GM18505 (cell line): Measurements from ENCODE around the gene PAK1.

ENCODE experiments used
- ATAC-seq: cut with Tn5 transposase; IDR thresholded peaks from one replicate; pipeline ENCODE4 v1.9.1; 2021; ENCODE audit not compliant: unreplicated experiment
- POLR2A ChIP-seq: IDR thresholded peaks from 4 replicates; pipeline ENCODE4 v1.6.1; 2011; ENCODE audit warnings: borderline replicate concordance; ENCODE audit not compliant: insufficient read depth, insufficient read length; ENCODE audit errors: extremely low read depth

The PAK1 gene

GRCh38 chr11:77418155-77418970 is 55.5 kb downstream of the PAK1 start:
- TF ChIP-seq POLR2A = no peak
- no peak for ATAC-seq

GRCh38 chr11:77416357-77416756 is 57.5 kb downstream of the PAK1 start:
- no peak for TF ChIP-seq POLR2A
- no peak for ATAC-seq

- no peak for ATAC-seq
These were observed 59.9 kb downstream of the PAK1 start for GRCh38 chr11:77413850-77414460.

GRCh38 chr11:77412814-77413213 is 61.1 kb downstream of the PAK1 start:
- no peak for ATAC-seq
- TF ChIP-seq POLR2A = no peak

More at GRCh38 chr11:77413850-77414460, 59.9 kb downstream of the PAK1 start:
- TF ChIP-seq POLR2A = no peak

- TF ChIP-seq POLR2A = peak; percentile 76
These were observed 62.0 kb downstream of the PAK1 start for GRCh38 chr11:77411717-77412441.

GRCh38 chr11:77411137-77411707 is 62.7 kb downstream of the PAK1 start:
- ATAC-seq = peak; percentile 35
- TF ChIP-seq POLR2A = no peak

More at GRCh38 chr11:77411717-77412441, 62.0 kb downstream of the PAK1 start:
- peak; percentile 93 for ATAC-seq

- no peak for TF ChIP-seq POLR2A
- ATAC-seq = no peak
These were observed 63.6 kb downstream of the PAK1 start for GRCh38 chr11:77410076-77410827.

- no peak for TF ChIP-seq POLR2A
These were observed 64.8 kb downstream of the PAK1 start for GRCh38 chr11:77409046-77409445.

GRCh38 chr11:77407613-77408012 is 66.3 kb downstream of the PAK1 start:
- TF ChIP-seq POLR2A = no peak
- ATAC-seq = no peak

More at GRCh38 chr11:77409046-77409445, 64.8 kb downstream of the PAK1 start:
- ATAC-seq = no peak

- TF ChIP-seq POLR2A = no peak
- no peak for ATAC-seq
These were observed 67.5 kb downstream of the PAK1 start for GRCh38 chr11:77406396-77406795.

GRCh38 chr11:77403211-77403610 is 70.7 kb downstream of the PAK1 start:
- TF ChIP-seq POLR2A = no peak
- no peak for ATAC-seq

- ATAC-seq = no peak
- TF ChIP-seq POLR2A = no peak
These were observed 71.7 kb downstream of the PAK1 start for GRCh38 chr11:77402218-77402556.
